DOHH2 (cell line): ENCODE data around the gene AGBL1.

Experiments
- CTCF ChIP-seq: fragments of 200-600 bp; sonication (generic); IDR thresholded peaks from one replicate; pipeline ENCODE4 v1.5.1; 2014; ENCODE audit warnings: antibody characterized with exemption, mild to moderate bottlenecking, low read depth, low read length; ENCODE audit not compliant: poor library complexity, severe bottlenecking
- EZH2phosphoT487 ChIP-seq: fragments of 200-600 bp; sonication (generic); IDR thresholded peaks from 2 replicates; pipeline ENCODE4 v1.6.1; 2017; ENCODE audit warnings: borderline replicate concordance, mild to moderate bottlenecking, antibody characterized with exemption, low read length, moderate library complexity, mixed read lengths

- TF ChIP-seq CTCF (no peak), EZH2phosphoT487 (no peak)
Measured at GRCh38 chr15:86894269-86894668, 814.6 kb downstream of the AGBL1 start.
